Thymus (tissue), 11 donors: ENCODE measurements around the gene RAP1GAP2. TPM values are rescaled to one million over a fixed set of nuclear protein-coding genes. Genes with fewer than 3 reads are reported as not detected.
"Not testable (repeated sequence)": the region's sequence is repeated elsewhere in the genome, so short reads cannot be mapped to it uniquely, and the experiment has no call there.

Experiments used
- DNase-seq, 9 donors: peaks; one replicate each; pipeline ENCODE4 v3.0.0-alpha.2; 2013; ENCODE audit warnings: low spot score in 9 of 9, low read depth in 6 of 9, missing footprints in 1 of 9
- H3K27ac ChIP-seq, 2 donors: one replicate each; pipeline ENCODE4 v1.5.1; 2013; ENCODE audit warnings: control low read depth in 1 of 2, low read depth in 1 of 2, low read length in 1 of 2, mild to moderate bottlenecking in 1 of 2, moderate library complexity in 1 of 2
- H3K27me3 ChIP-seq, 2 donors: one replicate each; pipeline ENCODE4 v1.5.1; 2013; ENCODE audit warnings: low read length in 1 of 2; ENCODE audit not compliant: control insufficient read depth in 2 of 2, insufficient read depth in 1 of 2
- H3K36me3 ChIP-seq, 2 donors: one replicate each; pipeline ENCODE4 v1.5.1; 2013; ENCODE audit warnings: low read length in 1 of 2, mild to moderate bottlenecking in 1 of 2, moderate library complexity in 1 of 2; ENCODE audit not compliant: control insufficient read depth in 2 of 2, insufficient read depth in 2 of 2
- H3K4me1 ChIP-seq, 2 donors: one replicate each; pipeline ENCODE4 v1.5.1; 2013; ENCODE audit warnings: low read length in 2 of 2; ENCODE audit not compliant: control insufficient read depth in 2 of 2, insufficient read depth in 2 of 2
- H3K4me3 ChIP-seq, 2 donors: one replicate each; pipeline ENCODE4 v1.5.1; 2013; ENCODE audit warnings: low read length in 2 of 2, control low read depth in 1 of 2, mild to moderate bottlenecking in 1 of 2
- H3K9me3 ChIP-seq, 2 donors: one replicate each; pipeline ENCODE4 v1.5.1; 2013; ENCODE audit warnings: low read length in 1 of 2, mild to moderate bottlenecking in 1 of 2; ENCODE audit not compliant: control insufficient read depth in 2 of 2, insufficient read depth in 1 of 2
- WGBS: extraction: QIAGEN DNeasy Blood & Tissue Kit; methylation state at CpG from one replicate; pipeline ENCODE4 v1.1.7; 2013; 5-methylcytosine and 5-hydroxymethylcytosine counted together
- polyA plus RNA-seq: library from polyadenylated mRNA; stranded (reverse); fragments of 200-250 nt; gene quantifications from one replicate; pipeline ENCODE4 v1.2.3, GENCODE V29; 2013
- total RNA-seq: library from RNA; stranded (reverse); fragments of 120-200 nt; gene quantifications from one replicate; pipeline ENCODE4 v1.2.4, GENCODE V29; 2013
- donor health status: healthy.

Gene RAP1GAP2
- total and polyA plus RNA-seq, 2 donors: 1.6 to 3.8 TPM

GRCh38 chr17:3049705-3050295 is 253.6 kb downstream of the RAP1GAP2 start:
- Histone ChIP-seq H3K27ac (no peak overlapping the region), H3K27me3 (no peaks in the 10 kb centered on the region), H3K36me3 (no peaks in the 10 kb centered on the region), H3K4me3 (peak overlapping the region in 1 of 2 donors; percentile 69), H3K4me1 (peaks cover 0 to 12% of the 10 kb centered on the region in 2 donors), H3K9me3 (no peaks in the 10 kb centered on the region)
- no peak for DNase-seq
- WGBS: 97% methylated on average over 8 of the region's 8 CpGs

DNA sequence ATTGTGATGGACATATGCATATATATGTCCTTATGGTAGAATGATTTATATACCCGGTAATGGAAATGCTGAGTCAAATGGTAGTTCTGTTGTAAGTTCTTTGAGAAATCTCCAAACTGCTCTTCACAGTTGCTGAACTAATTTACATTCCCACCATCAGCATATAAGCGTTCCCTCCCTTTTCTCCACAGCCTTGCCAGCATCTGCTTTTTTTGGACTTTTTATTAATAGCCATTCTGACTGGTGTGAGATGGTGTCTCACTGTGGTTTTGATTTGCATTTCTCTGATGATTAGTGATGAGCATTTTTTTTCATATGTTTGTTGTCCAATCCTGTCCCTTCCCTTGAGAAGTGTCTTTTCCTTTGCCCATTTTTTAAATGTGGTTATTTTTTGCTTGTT is 258.6 kb downstream of the RAP1GAP2 start:
- H3K27me3 ChIP-seq, H3K36me3 ChIP-seq, H3K4me1 ChIP-seq, H3K4me3 ChIP-seq, H3K9me3 ChIP-seq, H3K27ac ChIP-seq, DNase-seq: not testable (repeated sequence)
- 97% methylated on average over 1 of the region's 2 CpGs for WGBS

GRCh38 chr17:3062824-3063377 is 266.7 kb downstream of the RAP1GAP2 start:
- not testable (repeated sequence) for H3K4me3 ChIP-seq, H3K27me3 ChIP-seq, H3K27ac ChIP-seq, DNase-seq, H3K4me1 ChIP-seq, H3K36me3 ChIP-seq, H3K9me3 ChIP-seq
- WGBS: 91% methylated on average over 8 of the region's 8 CpGs

GRCh38 chr17:3063507-3063906 is 267.3 kb downstream of the RAP1GAP2 start, which contains the start of gene OR1D5:
Gene OR1D5, minus strand, starts transcription at chr17:3063607. Its CDS starts 0 bp downstream, at chr17:3063607.
- not testable (repeated sequence) for H3K27ac ChIP-seq, H3K4me3 ChIP-seq, H3K27me3 ChIP-seq, DNase-seq, H3K4me1 ChIP-seq, H3K9me3 ChIP-seq, H3K36me3 ChIP-seq
- WGBS: 93% methylated on average over 1 of the region's 2 CpGs

DNA sequence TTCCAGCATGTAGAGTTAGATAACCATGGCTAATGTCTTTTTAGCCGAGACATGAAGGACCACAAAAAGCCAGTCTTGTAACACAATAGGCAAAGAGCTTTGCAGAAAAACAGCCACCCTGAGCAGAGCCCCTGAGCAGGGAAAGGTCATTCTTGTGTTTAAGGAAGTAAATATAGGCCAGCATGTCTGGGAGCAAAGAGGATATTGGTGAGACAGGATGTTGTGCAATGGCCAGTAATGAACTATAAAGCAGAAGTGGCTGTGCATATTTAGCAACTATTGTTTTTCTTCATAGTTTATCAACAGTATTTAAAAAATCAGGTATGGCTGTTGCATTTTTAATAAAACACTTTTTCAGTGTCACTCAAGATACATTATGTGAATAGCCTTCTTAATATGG is 269.0 kb downstream of the RAP1GAP2 start:
- H3K4me3 ChIP-seq, DNase-seq, H3K27me3 ChIP-seq, H3K27ac ChIP-seq, H3K9me3 ChIP-seq, H3K4me1 ChIP-seq, H3K36me3 ChIP-seq: not testable (repeated sequence)
- WGBS: no CpG with 5 or more reads among the region's 1 CpG

GRCh38 chr17:3073850-3074249 is 277.6 kb downstream of the RAP1GAP2 start:
- WGBS: 94% methylated on average over 4 of the region's 4 CpGs
- not testable (repeated sequence) for DNase-seq, H3K27me3 ChIP-seq, H3K36me3 ChIP-seq, H3K4me1 ChIP-seq, H3K27ac ChIP-seq, H3K4me3 ChIP-seq, H3K9me3 ChIP-seq

Other genes with a start within 250 kb of the RAP1GAP2 start
- gene PAFAH1B1, start 202.8 kb upstream of the RAP1GAP2 start, total RNA-seq: 52.2 TPM
- gene PAFAH1B1, start 202.8 kb upstream of the RAP1GAP2 start, polyA plus RNA-seq: 52.1 TPM
- 7.4 TPM for gene CLUH, start 84.7 kb upstream of the RAP1GAP2 start, total RNA-seq
- 26.1 TPM for gene CLUH, start 84.7 kb upstream of the RAP1GAP2 start, polyA plus RNA-seq
- gene CCDC92B, start 46.8 kb upstream of the RAP1GAP2 start, total RNA-seq: not detected
- 0.11 TPM for gene CCDC92B, start 46.8 kb upstream of the RAP1GAP2 start, polyA plus RNA-seq